Measurements from ENCODE around the gene MFSD2A. TPM values are rescaled to one million over a fixed set of nuclear protein-coding genes. Genes with fewer than 3 reads are reported as not detected.

MFSD2A gene
- total RNA-seq, 1 experiment from 2014 or later: 19.9 TPM

DNA sequence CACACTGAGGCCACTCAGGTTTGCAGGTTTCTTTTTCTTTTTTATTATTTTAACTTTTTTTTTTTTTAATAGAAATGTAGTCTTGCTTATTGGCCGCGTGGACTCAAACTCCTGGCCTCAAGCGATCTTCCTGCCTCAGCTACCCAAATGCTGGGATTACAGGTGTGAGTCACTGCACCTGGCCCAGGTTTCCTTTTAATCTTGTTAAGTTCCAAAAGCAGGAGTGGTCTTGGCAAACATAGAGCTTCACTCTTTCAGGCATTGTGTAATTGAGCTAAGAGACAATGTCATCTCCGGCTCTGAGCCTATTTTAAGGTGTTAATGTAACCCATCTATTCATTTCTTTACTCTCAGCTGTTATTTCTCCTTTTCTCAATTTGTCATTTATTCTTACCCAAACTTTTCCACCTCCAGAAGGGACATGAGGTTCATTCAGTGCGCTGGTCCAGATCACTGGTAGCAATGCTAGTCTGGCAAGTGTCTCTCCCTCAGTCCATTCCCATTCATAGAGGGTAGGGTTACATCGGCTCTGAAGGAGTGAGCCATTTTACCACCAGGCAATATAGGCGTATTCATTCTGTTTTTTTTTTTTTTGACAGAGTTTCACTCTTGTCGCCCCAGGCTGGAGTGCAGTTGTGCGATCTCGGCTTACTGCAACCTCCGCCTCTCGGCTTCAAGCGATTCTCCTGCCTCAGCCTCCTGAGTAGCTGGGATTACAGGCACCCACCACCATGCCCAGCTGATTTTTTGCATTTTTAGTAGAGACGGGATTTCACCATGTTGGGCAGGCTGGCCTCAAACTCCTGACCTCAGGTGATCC is 11.3 kb upstream of the MFSD2A start:
- peaks cover 15% of the 10 kb centered on the region in 2 experiments for H3K4me1 Mint-ChIP-seq
- H3K9me3 ChIP-seq (ENCODE audit: control insufficient read depth, low read depth, low read length): no peaks in the 10 kb centered on the region
- peaks cover 17% of the 10 kb centered on the region; the same call in 1 of the 2 replicates for H3K27me3 Mint-ChIP-seq (ENCODE audit: low read depth)
- no peaks in the 10 kb centered on the region for H3K79me1 ChIP-seq (ENCODE audit: insufficient read depth, low read depth, low read length, poor library complexity, severe bottlenecking)
- no peak overlapping the region for H3K14ac ChIP-seq (ENCODE audit: insufficient read depth, low read length)
- no peak overlapping the region for H3K4me2 ChIP-seq (ENCODE audit: insufficient read depth, insufficient read length, low read length)
- no peak overlapping the region for H2BK120ac ChIP-seq (ENCODE audit: low read depth, low read length, poor library complexity, severe bottlenecking)
- no peak overlapping the region for H3K56ac ChIP-seq (ENCODE audit: insufficient read length, low read depth, low read length)
- no peak overlapping the region for H4K8ac ChIP-seq (replicated peaks; ENCODE audit: insufficient read length, low read depth, low read length)
- H4K20me1 ChIP-seq (ENCODE audit: control insufficient read depth, insufficient read depth, insufficient read length): no peaks in the 10 kb centered on the region
- H2BK15ac ChIP-seq (ENCODE audit: low read depth, low read length): no peak overlapping the region
- no CpG with 5 or more reads among the region's 14 CpGs for WGBS (ENCODE audit: extremely low coverage, insufficient read length, low lambda C conversion rate)
- no peak overlapping the region for H3T11ph ChIP-seq (ENCODE audit: low read length)
- no peaks in the 10 kb centered on the region for H3K79me2 ChIP-seq (ENCODE audit: insufficient read depth, low read length)
- DNase-seq: no peak
- H4K5ac ChIP-seq (ENCODE audit: insufficient read length, low read depth, low read length): no peak overlapping the region
- H3K27ac Mint-ChIP-seq: no peak overlapping the region
- no peak overlapping the region for H3K9ac ChIP-seq (ENCODE audit: extremely low read depth, insufficient read length, low read length)
- H2BK12ac ChIP-seq (ENCODE audit: insufficient read length, low read depth, low read length): no peak overlapping the region
- no peak overlapping the region for H3K23ac ChIP-seq (ENCODE audit: insufficient read length, low read depth, low read length)
- TF ChIP-seq, protein P1, sequence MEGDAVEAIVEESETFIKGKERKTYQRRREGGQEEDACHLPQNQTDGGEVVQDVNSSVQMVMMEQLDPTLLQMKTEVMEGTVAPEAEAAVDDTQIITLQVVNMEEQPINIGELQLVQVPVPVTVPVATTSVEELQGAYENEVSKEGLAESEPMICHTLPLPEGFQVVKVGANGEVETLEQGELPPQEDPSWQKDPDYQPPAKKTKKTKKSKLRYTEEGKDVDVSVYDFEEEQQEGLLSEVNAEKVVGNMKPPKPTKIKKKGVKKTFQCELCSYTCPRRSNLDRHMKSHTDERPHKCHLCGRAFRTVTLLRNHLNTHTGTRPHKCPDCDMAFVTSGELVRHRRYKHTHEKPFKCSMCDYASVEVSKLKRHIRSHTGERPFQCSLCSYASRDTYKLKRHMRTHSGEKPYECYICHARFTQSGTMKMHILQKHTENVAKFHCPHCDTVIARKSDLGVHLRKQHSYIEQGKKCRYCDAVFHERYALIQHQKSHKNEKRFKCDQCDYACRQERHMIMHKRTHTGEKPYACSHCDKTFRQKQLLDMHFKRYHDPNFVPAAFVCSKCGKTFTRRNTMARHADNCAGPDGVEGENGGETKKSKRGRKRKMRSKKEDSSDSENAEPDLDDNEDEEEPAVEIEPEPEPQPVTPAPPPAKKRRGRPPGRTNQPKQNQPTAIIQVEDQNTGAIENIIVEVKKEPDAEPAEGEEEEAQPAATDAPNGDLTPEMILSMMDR (conservative IDR thresholded peaks at IDR 0.05): no peak
- no peak overlapping the region for H3K27ac ChIP-seq (ENCODE audit: insufficient read length, low read depth, low read length)
- no peaks in the 10 kb centered on the region for H3K36me3 Mint-ChIP-seq (ENCODE audit: insufficient read depth in 1 of 3, low read depth in 3 of 3)
- H4K91ac ChIP-seq (ENCODE audit: insufficient read length, low read depth, low read length): no peak overlapping the region
- H3K23me2 ChIP-seq (ENCODE audit: insufficient read length, low read depth, low read length, poor library complexity, severe bottlenecking): no peaks in the 10 kb centered on the region
- no peak overlapping the region for H3K4me3 Mint-ChIP-seq
- no peak overlapping the region for H3K18ac ChIP-seq (ENCODE audit: insufficient read length, low read depth, low read length)
- H3K9me3 Mint-ChIP-seq: no peaks in the 10 kb centered on the region
- H2AFZ ChIP-seq (ENCODE audit: low read length): no peak overlapping the region
- H3K27me3 ChIP-seq (ENCODE audit: insufficient read depth, low read length): no peaks in the 10 kb centered on the region
- no peak overlapping the region for H3K4ac ChIP-seq (ENCODE audit: low read depth, low read length)
- no peaks in the 10 kb centered on the region for H3K4me1 ChIP-seq (ENCODE audit: insufficient read depth, low read length)
- no peak overlapping the region for H2BK5ac ChIP-seq (ENCODE audit: insufficient read length, low read length)
- no peak overlapping the region for H2AK5ac ChIP-seq (ENCODE audit: insufficient read length, low read length)
- H2BK20ac ChIP-seq (ENCODE audit: low read depth, low read length, poor library complexity, severe bottlenecking): no peak overlapping the region

Measured in H9 (cell line).